Measurements from ENCODE around the gene PALLD.

DNA sequence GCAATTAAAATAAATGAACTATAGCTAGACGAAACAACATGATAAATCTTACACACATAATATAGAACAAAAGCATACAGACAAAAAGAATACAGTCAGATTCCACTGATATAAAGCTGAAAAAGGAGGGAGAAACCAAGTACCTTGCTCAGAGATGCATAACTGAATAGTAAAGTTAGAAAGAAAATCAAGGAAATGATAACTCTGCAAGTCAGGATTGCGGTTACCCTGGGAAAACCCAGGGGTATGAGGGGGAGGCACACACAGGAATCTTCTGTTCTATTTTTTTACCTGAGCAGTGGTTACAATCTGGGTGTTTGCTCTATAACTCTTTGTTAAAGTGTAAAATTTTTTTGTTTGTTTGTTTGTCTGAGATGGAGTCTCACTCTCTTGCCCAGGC, 304.1 kb downstream of the PALLD start:
- TF ChIP-seq, protein P1, sequence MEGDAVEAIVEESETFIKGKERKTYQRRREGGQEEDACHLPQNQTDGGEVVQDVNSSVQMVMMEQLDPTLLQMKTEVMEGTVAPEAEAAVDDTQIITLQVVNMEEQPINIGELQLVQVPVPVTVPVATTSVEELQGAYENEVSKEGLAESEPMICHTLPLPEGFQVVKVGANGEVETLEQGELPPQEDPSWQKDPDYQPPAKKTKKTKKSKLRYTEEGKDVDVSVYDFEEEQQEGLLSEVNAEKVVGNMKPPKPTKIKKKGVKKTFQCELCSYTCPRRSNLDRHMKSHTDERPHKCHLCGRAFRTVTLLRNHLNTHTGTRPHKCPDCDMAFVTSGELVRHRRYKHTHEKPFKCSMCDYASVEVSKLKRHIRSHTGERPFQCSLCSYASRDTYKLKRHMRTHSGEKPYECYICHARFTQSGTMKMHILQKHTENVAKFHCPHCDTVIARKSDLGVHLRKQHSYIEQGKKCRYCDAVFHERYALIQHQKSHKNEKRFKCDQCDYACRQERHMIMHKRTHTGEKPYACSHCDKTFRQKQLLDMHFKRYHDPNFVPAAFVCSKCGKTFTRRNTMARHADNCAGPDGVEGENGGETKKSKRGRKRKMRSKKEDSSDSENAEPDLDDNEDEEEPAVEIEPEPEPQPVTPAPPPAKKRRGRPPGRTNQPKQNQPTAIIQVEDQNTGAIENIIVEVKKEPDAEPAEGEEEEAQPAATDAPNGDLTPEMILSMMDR (IDR thresholded peaks at IDR 0.05; ENCODE audit: borderline replicate concordance, extremely low read depth, low read length, poor library complexity, severe bottlenecking): no peak
- TF ChIP-seq EZH2 (IDR thresholded peaks at IDR 0.05; ENCODE audit: borderline replicate concordance, low read depth, low read length, severe bottlenecking): no peak
